ENCODE data around the gene ZNG1F. TPM values are rescaled to one million over a fixed set of nuclear protein-coding genes. Genes with fewer than 3 reads are reported as not detected.
"Not testable (repeated sequence)": the region's sequence is repeated elsewhere in the genome, so short reads cannot be mapped to it uniquely, and the experiment has no call there.

Gene ZNG1F
- total and polyA plus RNA-seq, 2 donors, result 8.9 to 58.7 TPM

DNA sequence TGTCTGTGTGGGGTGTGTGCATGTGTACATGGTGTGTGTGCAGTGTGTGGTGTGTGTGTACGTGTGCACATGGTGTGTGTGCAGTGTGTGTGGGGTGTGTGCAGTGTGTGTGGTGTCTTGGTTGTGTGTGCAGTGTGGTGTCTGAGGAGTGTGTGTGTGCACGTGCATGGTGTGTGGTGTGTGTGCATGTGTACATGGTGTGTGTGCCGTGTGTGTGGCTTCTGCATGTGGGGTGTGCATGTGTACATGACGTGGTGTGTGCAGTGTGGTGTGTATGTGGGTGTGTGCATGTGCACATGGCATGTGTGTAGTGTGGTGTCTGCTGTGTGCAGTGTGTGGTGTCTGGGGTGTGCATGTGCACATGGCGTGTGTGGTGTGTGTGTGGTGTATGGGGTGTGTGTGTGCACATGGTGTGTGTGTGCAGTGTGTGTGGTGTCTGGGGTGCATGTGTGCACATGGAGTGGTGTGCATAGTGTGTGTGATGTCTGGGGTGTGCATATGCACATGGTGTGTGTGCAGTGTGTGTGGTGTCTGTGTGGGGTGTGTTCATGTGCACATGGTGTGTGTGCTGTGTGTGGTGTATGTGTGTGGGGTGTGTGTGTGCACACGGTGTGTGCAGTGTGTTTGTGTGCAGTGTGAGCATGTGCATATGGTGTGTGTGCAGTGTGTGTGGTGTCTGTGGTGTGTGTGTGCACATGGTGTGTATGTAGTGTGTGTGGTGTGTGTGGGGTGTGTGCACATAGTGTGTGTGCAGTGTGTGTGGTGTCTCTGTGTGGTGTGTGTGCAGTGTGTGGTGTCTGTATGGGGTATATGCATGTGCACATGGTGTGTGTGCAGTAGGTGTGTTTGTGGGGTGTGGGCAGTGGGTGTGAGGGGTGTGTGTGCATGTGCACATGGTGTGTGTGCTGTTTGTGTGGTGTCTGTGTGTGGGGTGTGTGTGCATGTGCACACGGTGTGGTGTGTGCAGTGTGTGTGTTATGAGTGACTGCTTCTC lies 40.6 kb upstream of the ZNG1F start:
- Histone ChIP-seq H3K27ac (ENCODE audit: low read depth in 1 of 2, low read length in 1 of 2) (no peak overlapping the region), H3K36me3 (ENCODE audit: control insufficient read depth in 2 of 2, insufficient read depth in 2 of 2, low read length in 1 of 2) (no peaks in the 10 kb centered on the region), H3K27me3 (ENCODE audit: control insufficient read depth in 2 of 2, insufficient read depth in 1 of 2, low read length in 1 of 2) (peaks cover 0 to 7% of the 10 kb centered on the region in 2 donors), H3K4me3 (ENCODE audit: low read length in 2 of 2) (no peak overlapping the region), H3K9me3 (ENCODE audit: control insufficient read depth in 2 of 2, insufficient read depth in 1 of 2, low read length in 1 of 2) (peaks cover 7 to 12% of the 10 kb centered on the region in 2 donors), H3K4me1 (ENCODE audit: control insufficient read depth in 2 of 2, insufficient read depth in 2 of 2, low read length in 2 of 2) (no peaks in the 10 kb centered on the region)
- WGBS, result 66% methylated on average over 7 of the region's 7 CpGs
- DNase-seq (ENCODE audit: low read depth in 6 of 9, low spot score in 9 of 9), result peak in 4 of 9 donors; percentile 15 to 27 (median 20)

DNA sequence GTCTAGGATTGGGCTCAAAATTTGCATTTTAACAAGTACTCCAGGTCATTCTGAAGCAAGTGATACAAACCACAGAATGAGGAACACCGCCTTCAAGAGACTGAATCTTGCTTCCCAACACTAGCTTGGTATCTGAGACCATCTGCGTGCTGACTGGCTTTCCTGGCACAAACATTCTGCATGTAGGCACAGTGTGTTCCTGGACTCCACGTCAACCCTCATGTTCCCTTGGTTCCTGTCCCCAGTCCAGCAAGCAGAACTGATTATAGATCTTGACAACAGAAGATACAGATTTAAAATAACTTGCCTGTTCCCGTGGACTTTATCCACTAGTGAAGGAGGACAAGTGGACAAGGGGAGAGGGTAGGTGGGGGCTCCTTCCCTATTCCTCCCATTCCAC lies 30.7 kb upstream of the ZNG1F start:
- not testable (repeated sequence) for H3K27me3 ChIP-seq (ENCODE audit: control insufficient read depth in 2 of 2, insufficient read depth in 1 of 2, low read length in 1 of 2); H3K4me1 ChIP-seq (ENCODE audit: control insufficient read depth in 2 of 2, insufficient read depth in 2 of 2, low read length in 2 of 2); H3K9me3 ChIP-seq (ENCODE audit: control insufficient read depth in 2 of 2, insufficient read depth in 1 of 2, low read length in 1 of 2); DNase-seq (ENCODE audit: low read depth in 6 of 9, low spot score in 9 of 9); H3K27ac ChIP-seq (ENCODE audit: low read depth in 1 of 2, low read length in 1 of 2); H3K36me3 ChIP-seq (ENCODE audit: control insufficient read depth in 2 of 2, insufficient read depth in 2 of 2, low read length in 1 of 2); H3K4me3 ChIP-seq (ENCODE audit: low read length in 2 of 2)
- WGBS, result 88% methylated on average over 1 of the region's 4 CpGs

DNA sequence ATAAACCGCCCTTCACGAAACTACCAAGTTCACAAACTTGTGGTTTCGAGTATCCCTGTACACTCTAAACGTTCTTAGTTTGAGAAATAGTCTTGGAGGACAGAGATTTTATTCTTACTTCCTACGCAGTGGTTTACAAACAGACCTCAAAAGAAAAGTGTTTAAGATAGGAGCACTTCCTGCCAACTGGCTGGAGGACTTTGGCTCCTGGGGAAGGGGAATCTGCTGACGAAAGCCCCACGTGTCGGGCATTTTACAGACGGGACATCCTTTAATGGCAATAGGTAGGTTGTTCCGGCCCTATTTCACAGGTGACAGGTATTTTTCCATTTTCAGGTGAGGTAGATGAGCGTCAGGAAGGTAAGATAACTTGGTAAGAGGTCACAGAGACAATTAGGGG lies 678 bp downstream of the ZNG1F start:
- H3K9me3 ChIP-seq (ENCODE audit: control insufficient read depth in 2 of 2, insufficient read depth in 1 of 2, low read length in 1 of 2); H3K27ac ChIP-seq (ENCODE audit: low read depth in 1 of 2, low read length in 1 of 2); H3K4me3 ChIP-seq (ENCODE audit: low read length in 2 of 2); H3K27me3 ChIP-seq (ENCODE audit: control insufficient read depth in 2 of 2, insufficient read depth in 1 of 2, low read length in 1 of 2); H3K36me3 ChIP-seq (ENCODE audit: control insufficient read depth in 2 of 2, insufficient read depth in 2 of 2, low read length in 1 of 2); DNase-seq (ENCODE audit: low read depth in 6 of 9, low spot score in 9 of 9); H3K4me1 ChIP-seq (ENCODE audit: control insufficient read depth in 2 of 2, insufficient read depth in 2 of 2, low read length in 2 of 2): not testable (repeated sequence)
- no CpG with 5 or more reads among the region's 11 CpGs for WGBS

DNA sequence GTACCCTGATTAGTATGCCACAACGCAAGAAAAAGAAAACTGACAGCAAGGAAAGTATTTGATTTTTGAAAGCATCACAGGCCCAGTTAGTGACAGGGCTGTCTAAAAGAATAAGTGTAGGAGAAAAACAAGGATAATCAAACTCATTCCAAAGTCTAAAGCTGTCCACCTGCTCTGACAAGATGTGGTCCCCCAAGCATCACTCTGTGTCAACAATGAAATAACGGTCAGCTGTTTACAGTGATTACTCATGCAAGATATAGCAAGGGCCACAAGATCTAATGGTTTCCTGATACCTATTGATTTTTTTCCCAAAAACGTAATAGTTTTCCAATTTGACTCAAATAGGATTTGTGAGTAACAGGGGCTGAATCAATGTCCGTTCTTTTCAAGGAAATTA lies 14.1 kb downstream of the ZNG1F start:
- H3K36me3 ChIP-seq (ENCODE audit: control insufficient read depth in 2 of 2, insufficient read depth in 2 of 2, low read length in 1 of 2); H3K9me3 ChIP-seq (ENCODE audit: control insufficient read depth in 2 of 2, insufficient read depth in 1 of 2, low read length in 1 of 2); H3K27ac ChIP-seq (ENCODE audit: low read depth in 1 of 2, low read length in 1 of 2); H3K27me3 ChIP-seq (ENCODE audit: control insufficient read depth in 2 of 2, insufficient read depth in 1 of 2, low read length in 1 of 2); H3K4me1 ChIP-seq (ENCODE audit: control insufficient read depth in 2 of 2, insufficient read depth in 2 of 2, low read length in 2 of 2); DNase-seq (ENCODE audit: low read depth in 6 of 9, low spot score in 9 of 9); H3K4me3 ChIP-seq (ENCODE audit: low read length in 2 of 2): not testable (repeated sequence)
- WGBS, result 97% methylated on average over 2 of the region's 4 CpGs

DNA sequence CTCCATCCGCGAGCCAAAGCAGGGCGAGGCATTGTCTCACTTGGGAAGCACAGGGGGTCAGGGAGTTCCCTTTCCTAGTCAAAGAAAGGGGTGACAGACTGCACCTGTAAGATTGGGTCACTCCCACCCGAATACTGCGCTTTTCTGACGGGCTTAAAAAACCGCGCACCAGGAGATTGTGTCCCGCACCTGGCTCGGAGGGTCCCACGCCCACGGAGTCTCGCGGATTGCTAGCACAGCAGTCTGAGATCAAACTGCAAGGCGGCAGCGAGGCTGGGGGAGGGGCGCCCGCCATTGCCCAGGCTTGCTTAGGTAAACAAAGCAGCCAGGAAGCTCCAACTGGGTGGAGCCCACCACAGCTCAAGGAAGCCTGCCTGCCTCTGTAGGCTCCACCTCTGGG lies 39.0 kb downstream of the ZNG1F start:
- H3K4me1 ChIP-seq (ENCODE audit: control insufficient read depth in 2 of 2, insufficient read depth in 2 of 2, low read length in 2 of 2); H3K27me3 ChIP-seq (ENCODE audit: control insufficient read depth in 2 of 2, insufficient read depth in 1 of 2, low read length in 1 of 2); DNase-seq (ENCODE audit: low read depth in 6 of 9, low spot score in 9 of 9); H3K9me3 ChIP-seq (ENCODE audit: control insufficient read depth in 2 of 2, insufficient read depth in 1 of 2, low read length in 1 of 2); H3K4me3 ChIP-seq (ENCODE audit: low read length in 2 of 2); H3K27ac ChIP-seq (ENCODE audit: low read depth in 1 of 2, low read length in 1 of 2); H3K36me3 ChIP-seq (ENCODE audit: control insufficient read depth in 2 of 2, insufficient read depth in 2 of 2, low read length in 1 of 2): not testable (repeated sequence)
- WGBS, result 97% methylated on average over 17 of the region's 18 CpGs

DNA sequence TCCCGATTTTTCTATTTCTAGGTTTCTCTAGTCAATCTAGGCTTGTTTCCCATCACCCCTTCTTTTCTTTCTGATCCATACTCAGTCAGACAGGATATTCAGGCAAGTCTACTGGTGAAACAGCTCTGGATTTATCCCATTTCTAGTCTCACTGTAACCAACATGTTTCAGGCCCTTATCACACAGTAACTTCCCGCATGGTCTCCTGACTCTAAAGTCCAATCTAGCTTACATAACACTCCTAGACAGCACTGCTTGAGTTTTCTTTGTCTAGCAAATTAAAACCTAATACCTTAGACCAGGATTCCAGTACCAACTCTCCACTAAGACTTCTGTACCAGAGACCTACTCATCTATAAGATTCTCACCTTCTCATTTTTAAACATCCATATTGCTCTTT lies 47.2 kb downstream of the ZNG1F start:
- WGBS, result 92% methylated on average over 2 of the region's 2 CpGs
- DNase-seq (ENCODE audit: low read depth in 6 of 9, low spot score in 9 of 9); H3K9me3 ChIP-seq (ENCODE audit: control insufficient read depth in 2 of 2, insufficient read depth in 1 of 2, low read length in 1 of 2); H3K4me1 ChIP-seq (ENCODE audit: control insufficient read depth in 2 of 2, insufficient read depth in 2 of 2, low read length in 2 of 2); H3K27ac ChIP-seq (ENCODE audit: low read depth in 1 of 2, low read length in 1 of 2); H3K4me3 ChIP-seq (ENCODE audit: low read length in 2 of 2); H3K27me3 ChIP-seq (ENCODE audit: control insufficient read depth in 2 of 2, insufficient read depth in 1 of 2, low read length in 1 of 2); H3K36me3 ChIP-seq (ENCODE audit: control insufficient read depth in 2 of 2, insufficient read depth in 2 of 2, low read length in 1 of 2): not testable (repeated sequence)

DNA sequence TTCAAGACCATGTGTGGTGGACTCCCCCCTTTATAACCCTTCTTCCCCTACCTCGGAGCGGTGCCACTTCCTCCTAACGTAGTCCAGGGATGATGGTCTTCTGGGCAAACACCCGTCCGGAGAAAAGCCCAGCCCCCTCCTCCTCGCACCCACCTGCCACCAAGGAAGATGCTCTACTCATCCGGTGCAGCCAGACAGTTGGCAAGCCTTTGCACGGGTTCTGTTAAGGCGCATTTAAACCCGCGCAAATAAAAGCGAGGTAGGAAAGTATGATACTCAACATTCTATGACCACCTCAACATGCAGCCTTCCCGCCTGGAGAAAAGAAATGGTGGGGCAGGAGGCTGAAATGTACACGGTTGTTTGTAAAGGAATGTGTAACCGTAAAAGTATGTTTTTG lies 60.5 kb downstream of the ZNG1F start, which contains the start of gene FOXD4L6:
Gene FOXD4L6 (minus strand): TSS at position 101 of the 400 bp plus-strand sequence. CDS start 298 bp downstream, outside the sequence.
- WGBS, result 81% methylated on average over 1 of the region's 15 CpGs
- H3K4me1 ChIP-seq (ENCODE audit: control insufficient read depth in 2 of 2, insufficient read depth in 2 of 2, low read length in 2 of 2); H3K36me3 ChIP-seq (ENCODE audit: control insufficient read depth in 2 of 2, insufficient read depth in 2 of 2, low read length in 1 of 2); H3K4me3 ChIP-seq (ENCODE audit: low read length in 2 of 2); H3K27ac ChIP-seq (ENCODE audit: low read depth in 1 of 2, low read length in 1 of 2); DNase-seq (ENCODE audit: low read depth in 6 of 9, low spot score in 9 of 9); H3K27me3 ChIP-seq (ENCODE audit: control insufficient read depth in 2 of 2, insufficient read depth in 1 of 2, low read length in 1 of 2); H3K9me3 ChIP-seq (ENCODE audit: control insufficient read depth in 2 of 2, insufficient read depth in 1 of 2, low read length in 1 of 2): not testable (repeated sequence)

DNA sequence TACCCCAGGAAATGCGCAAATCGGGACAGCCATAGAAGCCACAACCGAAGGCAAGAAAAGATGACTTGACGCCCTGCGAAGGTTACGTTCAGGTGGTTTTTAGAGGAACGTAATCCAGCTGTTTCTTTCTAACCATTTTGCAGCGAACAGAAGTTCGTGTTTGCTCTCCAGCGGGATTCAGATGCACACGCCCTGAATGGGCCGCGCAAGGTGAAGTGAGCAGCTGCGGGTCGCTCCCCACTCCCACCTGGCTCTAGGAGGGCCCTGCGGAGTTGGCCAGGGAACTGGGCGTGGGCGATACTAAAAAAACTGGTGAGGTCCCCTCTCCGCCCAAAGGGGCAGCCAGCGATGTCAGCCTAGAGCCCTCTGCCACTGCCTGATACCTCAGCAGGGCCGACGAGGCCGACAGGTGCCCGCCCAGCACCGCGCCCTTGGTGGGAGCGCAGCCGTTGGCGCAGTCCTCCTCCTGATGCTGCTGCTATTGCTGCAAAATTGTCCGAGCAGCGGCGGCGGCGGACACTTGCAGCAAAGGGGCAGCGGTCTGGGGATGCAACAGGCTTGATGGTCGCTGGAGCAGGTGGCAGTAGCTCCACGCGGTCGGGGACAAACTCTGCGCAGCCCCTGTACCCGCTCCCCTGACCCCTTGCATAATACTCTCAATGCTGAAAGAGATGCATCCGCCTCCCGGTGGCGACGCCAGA lies 62.2 kb downstream of the ZNG1F start:
- H3K27me3 ChIP-seq (ENCODE audit: control insufficient read depth in 2 of 2, insufficient read depth in 1 of 2, low read length in 1 of 2); H3K4me3 ChIP-seq (ENCODE audit: low read length in 2 of 2); H3K27ac ChIP-seq (ENCODE audit: low read depth in 1 of 2, low read length in 1 of 2); H3K9me3 ChIP-seq (ENCODE audit: control insufficient read depth in 2 of 2, insufficient read depth in 1 of 2, low read length in 1 of 2); H3K36me3 ChIP-seq (ENCODE audit: control insufficient read depth in 2 of 2, insufficient read depth in 2 of 2, low read length in 1 of 2); H3K4me1 ChIP-seq (ENCODE audit: control insufficient read depth in 2 of 2, insufficient read depth in 2 of 2, low read length in 2 of 2); DNase-seq (ENCODE audit: low read depth in 6 of 9, low spot score in 9 of 9): not testable (repeated sequence)
- 12% methylated on average over 16 of the region's 45 CpGs for WGBS

DNA sequence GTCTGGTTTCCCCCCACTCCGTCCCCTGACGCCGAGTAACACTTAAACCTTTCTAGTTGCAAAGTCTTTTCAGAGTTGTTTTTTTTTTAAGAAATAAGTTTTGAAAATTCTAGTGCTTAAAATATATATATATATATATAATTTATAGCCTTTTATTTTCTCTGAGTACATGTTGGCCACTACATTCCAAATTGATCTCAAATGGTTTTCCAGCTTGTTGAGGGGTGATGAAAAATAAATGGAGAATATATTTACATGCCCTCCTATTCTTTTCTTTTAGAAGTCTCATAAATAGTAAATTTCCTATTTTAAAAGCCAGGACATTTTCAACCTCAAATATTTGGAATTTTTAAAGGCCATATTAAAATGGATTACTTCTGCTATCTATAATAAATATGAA lies 63.2 kb downstream of the ZNG1F start:
- WGBS, result 22% methylated on average over 3 of the region's 3 CpGs
- not testable (repeated sequence) for H3K36me3 ChIP-seq (ENCODE audit: control insufficient read depth in 2 of 2, insufficient read depth in 2 of 2, low read length in 1 of 2); H3K9me3 ChIP-seq (ENCODE audit: control insufficient read depth in 2 of 2, insufficient read depth in 1 of 2, low read length in 1 of 2); H3K4me3 ChIP-seq (ENCODE audit: low read length in 2 of 2); DNase-seq (ENCODE audit: low read depth in 6 of 9, low spot score in 9 of 9); H3K27ac ChIP-seq (ENCODE audit: low read depth in 1 of 2, low read length in 1 of 2); H3K4me1 ChIP-seq (ENCODE audit: control insufficient read depth in 2 of 2, insufficient read depth in 2 of 2, low read length in 2 of 2); H3K27me3 ChIP-seq (ENCODE audit: control insufficient read depth in 2 of 2, insufficient read depth in 1 of 2, low read length in 1 of 2)
